Activated CD8-positive, alpha-beta T cell treated with anti-CD3 and anti-CD28 coated beads for 36 hours (primary cell): ENCODE data around the gene PTPRD. TPM values are rescaled to one million over a fixed set of nuclear protein-coding genes. Genes with fewer than 3 reads are reported as not detected.

Experiments
- ATAC-seq: fragments of 200-7000 bp; cut with Tn5 transposase; one replicate; pipeline ENCODE4 v1.10.0; 2021; ENCODE audit warnings: mild to moderate bottlenecking, moderate library complexity
- CTCF ChIA-PET: fragments of 350-600 bp; sonication (Branson Sonifier 250); formaldehyde crosslinking; loops from one replicate; lab custom pipeline; 2021; ENCODE audit warnings: antibody characterized with exemption; lab: Charles Lee
- POLR2A ChIA-PET: fragments of 350-600 bp; sonication (Branson Sonifier 250); formaldehyde crosslinking; loops from one replicate; lab custom pipeline; 2021; ENCODE audit warnings: antibody characterized with exemption; lab: Charles Lee
- DNase-seq: peaks from one replicate; pipeline ENCODE4 v3.0.0-alpha.2; 2020
- H3K27ac Mint-ChIP-seq: one replicate; pipeline ENCODE4 v1.8.0; 2021; ENCODE audit warnings: mild to moderate bottlenecking, mixed read lengths
- H3K27me3 Mint-ChIP-seq: one replicate; pipeline ENCODE4 v1.8.0; 2021; ENCODE audit warnings: mixed read lengths
- H3K36me3 Mint-ChIP-seq: one replicate; pipeline ENCODE4 v1.8.0; 2021; ENCODE audit warnings: low read depth, mixed read lengths
- H3K4me1 Mint-ChIP-seq: one replicate; pipeline ENCODE4 v1.8.0; 2021; ENCODE audit warnings: low read depth, mixed read lengths
- H3K4me3 Mint-ChIP-seq: one replicate; pipeline ENCODE4 v1.8.0; 2021; ENCODE audit warnings: mild to moderate bottlenecking, moderate library complexity, mixed read lengths
- H3K9me3 Mint-ChIP-seq: one replicate; pipeline ENCODE4 v1.8.0; 2021; ENCODE audit warnings: mixed read lengths
- CTCF ChIP-seq: fragments of 200-600 bp; IDR thresholded peaks from one replicate; pipeline ENCODE4 v1.8.0; 2022; ENCODE audit warnings: antibody characterized with exemption, mild to moderate bottlenecking
- intact Hi-C: fragments of 100-400 bp; cut with micrococcal nuclease; formaldehyde crosslinking; loops from one replicate; pipeline ENCODE4 v1.10.0; 2022
- total RNA-seq, 2 experiments: library from RNA; stranded (reverse); gene quantifications; one replicate each; pipeline ENCODE4 v1.2.3, GENCODE V29; 2021

Gene PTPRD
- total RNA-seq, 2 experiments from 2014 or later, result not detected

DNA sequence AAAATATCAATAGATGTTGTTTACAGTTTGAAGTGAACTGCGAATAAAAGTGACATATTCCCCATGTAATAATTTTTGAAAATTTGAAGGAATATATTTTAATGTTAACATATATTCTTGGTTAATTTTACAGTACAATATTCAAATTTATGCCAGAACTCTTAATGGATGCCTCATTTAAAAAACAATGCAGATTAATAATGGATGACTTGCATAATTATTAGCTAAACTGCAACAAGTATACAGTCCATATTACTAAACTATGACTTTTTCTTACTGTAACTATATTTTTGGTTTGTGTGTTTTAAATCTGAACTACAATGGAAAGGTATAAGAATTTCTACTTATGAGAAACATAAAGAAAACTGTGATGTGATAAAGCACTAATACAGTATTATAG is 1390.1 kb downstream of the PTPRD start:
- H3K27me3 Mint-ChIP-seq, result no peaks in the 10 kb centered on the region
- no peak overlapping the region for H3K27ac Mint-ChIP-seq
- DNase-seq, result no peak
- H3K4me1 Mint-ChIP-seq, result no peaks in the 10 kb centered on the region
- intact Hi-C loops, result no loop called here
- no peak overlapping the region for H3K4me3 Mint-ChIP-seq
- peaks cover 1% of the 10 kb centered on the region for H3K9me3 Mint-ChIP-seq
- ChIA-PET POLR2A (no interaction called here), CTCF (no interaction called here)
- no peak for ATAC-seq
- TF ChIP-seq CTCF, result no peak
- no peaks in the 10 kb centered on the region for H3K36me3 Mint-ChIP-seq

- intact Hi-C loops, result no loop called here
- Mint-ChIP-seq H3K9me3 (no peaks in the 10 kb centered on the region), H3K27me3 (no peaks in the 10 kb centered on the region), H3K36me3 (no peaks in the 10 kb centered on the region), H3K4me1 (no peaks in the 10 kb centered on the region), H3K4me3 (no peak overlapping the region), H3K27ac (no peak overlapping the region)
- ATAC-seq (no peak), DNase-seq (no peak)
- no peak for TF ChIP-seq CTCF
- ChIA-PET CTCF (no interaction called here), POLR2A (no interaction called here)
Measured at GRCh38 chr9:9216934-9217333, 1395.9 kb downstream of the PTPRD start.

GRCh38 chr9:9215050-9215449 is 1397.8 kb downstream of the PTPRD start:
- ATAC-seq (no peak), DNase-seq (no peak)
- H3K27me3 Mint-ChIP-seq, result no peaks in the 10 kb centered on the region
- ChIA-PET CTCF (no interaction called here), POLR2A (no interaction called here)
- H3K4me1 Mint-ChIP-seq, result no peaks in the 10 kb centered on the region
- H3K27ac Mint-ChIP-seq, result no peak overlapping the region
- H3K36me3 Mint-ChIP-seq, result no peaks in the 10 kb centered on the region
- intact Hi-C loops, result no loop called here
- H3K9me3 Mint-ChIP-seq, result peaks cover 2% of the 10 kb centered on the region
- no peak overlapping the region for H3K4me3 Mint-ChIP-seq
- no peak for TF ChIP-seq CTCF

- Mint-ChIP-seq H3K9me3 (peaks cover 2% of the 10 kb centered on the region), H3K36me3 (no peaks in the 10 kb centered on the region), H3K27me3 (no peaks in the 10 kb centered on the region), H3K4me1 (no peaks in the 10 kb centered on the region), H3K27ac (no peak overlapping the region), H3K4me3 (no peak overlapping the region)
- ATAC-seq (no peak), DNase-seq (no peak)
- ChIA-PET POLR2A (no interaction called here), CTCF (no interaction called here)
- intact Hi-C loops, result no loop called here
- no peak for TF ChIP-seq CTCF
Measured at GRCh38 chr9:9214066-9214465, 1398.7 kb downstream of the PTPRD start.

- Mint-ChIP-seq H3K9me3 (peaks cover 2% of the 10 kb centered on the region), H3K4me3 (no peak overlapping the region), H3K27ac (no peak overlapping the region), H3K27me3 (no peaks in the 10 kb centered on the region), H3K36me3 (no peaks in the 10 kb centered on the region), H3K4me1 (no peaks in the 10 kb centered on the region)
- CTCF ChIA-PET, result no interaction called here
- no peak for TF ChIP-seq CTCF
- intact Hi-C loops, result no loop called here
- POLR2A ChIA-PET, result no interaction called here
- DNase-seq (no peak), ATAC-seq (no peak)
Measured at GRCh38 chr9:9212963-9213362, 1399.8 kb downstream of the PTPRD start.
